Measurements from ENCODE around the gene SLC24A3. TPM values are rescaled to one million over a fixed set of nuclear protein-coding genes. Genes with fewer than 3 reads are reported as not detected.

Gene SLC24A3
- total and polyA plus RNA-seq, 2 of the 13 experiments (the other 11 are each of a cell fraction or from before 2014, with no cell fraction given), result not detected

DNA sequence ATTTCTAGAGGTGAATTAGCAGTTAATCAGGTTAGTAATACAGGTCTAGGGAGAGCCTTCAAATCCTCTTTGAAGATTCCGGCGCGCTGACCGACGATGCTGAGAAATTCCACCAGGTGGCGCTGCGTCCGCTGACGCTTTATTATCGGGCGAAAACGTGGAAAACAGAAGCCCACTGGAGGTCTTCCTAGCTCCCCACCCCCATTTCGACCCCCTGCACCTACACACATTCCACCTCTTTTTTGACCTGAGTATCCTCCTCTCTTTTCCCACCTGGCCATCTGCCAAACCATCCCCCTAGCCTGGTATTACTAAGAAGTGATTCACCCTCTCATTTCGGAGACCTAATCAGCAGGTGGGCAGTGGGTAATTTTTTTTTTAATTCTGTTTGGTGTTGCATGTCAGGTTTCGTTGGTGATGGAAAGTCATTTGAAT is 480.3 kb downstream of the SLC24A3 start (continued):
- TF ChIP-seq, protein P1, sequence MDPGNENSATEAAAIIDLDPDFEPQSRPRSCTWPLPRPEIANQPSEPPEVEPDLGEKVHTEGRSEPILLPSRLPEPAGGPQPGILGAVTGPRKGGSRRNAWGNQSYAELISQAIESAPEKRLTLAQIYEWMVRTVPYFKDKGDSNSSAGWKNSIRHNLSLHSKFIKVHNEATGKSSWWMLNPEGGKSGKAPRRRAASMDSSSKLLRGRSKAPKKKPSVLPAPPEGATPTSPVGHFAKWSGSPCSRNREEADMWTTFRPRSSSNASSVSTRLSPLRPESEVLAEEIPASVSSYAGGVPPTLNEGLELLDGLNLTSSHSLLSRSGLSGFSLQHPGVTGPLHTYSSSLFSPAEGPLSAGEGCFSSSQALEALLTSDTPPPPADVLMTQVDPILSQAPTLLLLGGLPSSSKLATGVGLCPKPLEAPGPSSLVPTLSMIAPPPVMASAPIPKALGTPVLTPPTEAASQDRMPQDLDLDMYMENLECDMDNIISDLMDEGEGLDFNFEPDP (CRISPR knock-in tag; conservative IDR thresholded peaks at IDR 0.05), result 0 out of 2 replicates have a peak, but pooled peaks have one; percentile 70
- no peak for TF ChIP-seq TCF7L2 (IDR thresholded peaks at IDR 0.05; ENCODE audit: low read depth, low read length)
- TF ChIP-seq NFYB (CRISPR knock-in tag; IDR thresholded peaks at IDR 0.05), result no peak
- TF ChIP-seq HMGXB4 (CRISPR knock-in tag; IDR thresholded peaks at IDR 0.05; ENCODE audit: borderline replicate concordance in 1 of 2, low read depth in 1 of 2), result 0 out of 4 replicates have a peak, but pooled peaks of 1 of the 2 experiments have one; percentile 41
- TF ChIP-seq IKZF5 (CRISPR knock-in tag; IDR thresholded peaks at IDR 0.05), result peak; percentile 29; the same call in 1 of the 2 replicates
- TF ChIP-seq RAD21 (CRISPR knock-in tag; IDR thresholded peaks at IDR 0.05), result peak; percentile 68; the same call in 1 of the 2 replicates
- 0 out of 2 replicates have a peak, but pooled peaks have one; percentile 33 for TF ChIP-seq CBX5 (CRISPR knock-in tag; IDR thresholded peaks at IDR 0.05; ENCODE audit: borderline replicate concordance)
- TF ChIP-seq GABPB1 (CRISPR knock-in tag; IDR thresholded peaks at IDR 0.05), result peak; percentile 14; the same call in 1 of the 2 replicates
- TF ChIP-seq EZH2 (conservative IDR thresholded peaks at IDR 0.05; ENCODE audit: low read depth, low read length), result 0 out of 2 replicates have a peak, but pooled peaks have one; percentile 56
- TF ChIP-seq ZNF317 (CRISPR knock-in tag; IDR thresholded peaks at IDR 0.05), result peak; percentile 65; the same call in 1 of the 2 replicates
